CD14-positive monocyte (primary cell): ENCODE measurements around the gene TLK2. TPM values are rescaled to one million over a fixed set of nuclear protein-coding genes. Genes with fewer than 3 reads are reported as not detected.

ENCODE experiments used
- DNase-seq, 3 donors: peaks; one replicate each; pipeline ENCODE4 v3.0.0-alpha.2; 2011 to 2022
- H2AFZ ChIP-seq: 2 replicates; pipeline ENCODE4 v1.6.0; 2012; ENCODE audit warnings: mild to moderate bottlenecking, low read depth, low read length, inconsistent platforms; ENCODE audit not compliant: insufficient read depth, poor library complexity, severe bottlenecking
- H3K27ac ChIP-seq, 2 donors: 1 replicate in 1 of 2; 2 replicates in 1 of 2; pipeline ENCODE4 v1.5.1; 2012 to 2013; ENCODE audit warnings: low read length in 2 of 2, control low read depth in 1 of 2, inconsistent platforms in 1 of 2, low read depth in 1 of 2, mild to moderate bottlenecking in 1 of 2
- H3K27me3 ChIP-seq, 2 donors: one replicate each; pipeline versions ENCODE4 v1.6.0 to v1.6.1; 2011 to 2013; ENCODE audit warnings: low read length in 2 of 2; ENCODE audit not compliant: control insufficient read depth in 2 of 2, insufficient read depth in 2 of 2
- H3K36me3 ChIP-seq, 2 donors: replicated peaks in 1 of 2; 1 replicate in 1 of 2; 2 replicates in 1 of 2; pipeline versions ENCODE4 v1.5.1 to v1.6.1; 2012 to 2013; ENCODE audit warnings: low read length in 2 of 2, control low read depth in 1 of 2, inconsistent platforms in 1 of 2, mild to moderate bottlenecking in 1 of 2; ENCODE audit not compliant: insufficient read depth in 2 of 2, control insufficient read depth in 1 of 2
- H3K4me1 ChIP-seq, 2 donors: 1 replicate in 1 of 2; 2 replicates in 1 of 2; pipeline versions ENCODE4 v1.5.1 to v1.6.1; 2012 to 2013; ENCODE audit warnings: low read length in 2 of 2, control low read depth in 1 of 2, inconsistent platforms in 1 of 2, mild to moderate bottlenecking in 1 of 2, moderate library complexity in 1 of 2; ENCODE audit not compliant: insufficient read depth in 2 of 2, control insufficient read depth in 1 of 2
- H3K4me2 ChIP-seq: replicated peaks from 2 replicates; pipeline ENCODE3; 2012; ENCODE audit warnings: low read length, moderate library complexity, mild to moderate bottlenecking; ENCODE audit not compliant: poor library complexity, severe bottlenecking; ENCODE audit errors: extremely low read depth
- H3K4me3 ChIP-seq, 3 experiments: fragments of 200-600 bp in 1 of 3; sonication (generic) in 1 of 3; replicated peaks in 1 of 3; 1 replicate in 2 of 3; 2 replicates in 1 of 3; pipeline ENCODE4 v1.5.1; 2011 to 2013; ENCODE audit warnings: low read length in 3 of 3, mild to moderate bottlenecking in 3 of 3, control low read depth in 2 of 3, low read depth in 2 of 3, inconsistent platforms in 1 of 3, moderate library complexity in 1 of 3
- H3K79me2 ChIP-seq: 2 replicates; pipeline ENCODE4 v1.6.0; 2012; ENCODE audit warnings: mild to moderate bottlenecking, control low read depth, inconsistent platforms, low read length, moderate library complexity; ENCODE audit not compliant: insufficient read depth
- H3K9ac ChIP-seq: 2 replicates; pipeline ENCODE4 v1.6.0; 2017; ENCODE audit warnings: low read length, mild to moderate bottlenecking; ENCODE audit not compliant: insufficient read depth, poor library complexity, severe bottlenecking
- H3K9me3 ChIP-seq, 2 donors: replicated peaks in 1 of 2; 1 replicate in 1 of 2; 2 replicates in 1 of 2; pipeline versions ENCODE4 v1.5.1 to v1.6.1; 2012 to 2013; ENCODE audit warnings: low read length in 2 of 2, control low read depth in 1 of 2; ENCODE audit not compliant: control insufficient read depth in 1 of 2, insufficient read depth in 1 of 2
- H4K20me1 ChIP-seq: 2 replicates; pipeline ENCODE4 v1.6.0; 2012; ENCODE audit warnings: mild to moderate bottlenecking, low read length, control low read depth, moderate library complexity; ENCODE audit not compliant: insufficient read depth
- H3K27ac Mint-ChIP-seq, 7 donors: one replicate each; pipeline ENCODE4 v1.8.0; 2020; ENCODE audit warnings: mild to moderate bottlenecking in 7 of 7, mixed read lengths in 7 of 7, moderate library complexity in 6 of 7, inconsistent platforms in 2 of 7
- H3K27me3 Mint-ChIP-seq, 3 donors: one replicate each; pipeline ENCODE4 v1.8.0; 2021 to 2022; ENCODE audit warnings: low read depth in 3 of 3, mild to moderate bottlenecking in 3 of 3, mixed read lengths in 3 of 3, moderate library complexity in 3 of 3, inconsistent platforms in 1 of 3
- H3K36me3 Mint-ChIP-seq, 2 donors: one replicate each; pipeline ENCODE4 v1.8.0; 2020; ENCODE audit warnings: mixed read lengths in 2 of 2, inconsistent platforms in 1 of 2, mild to moderate bottlenecking in 1 of 2
- H3K4me1 Mint-ChIP-seq: one replicate; pipeline ENCODE4 v1.8.0; 2020; ENCODE audit warnings: mild to moderate bottlenecking, mixed read lengths
- H3K4me3 Mint-ChIP-seq, 2 donors: one replicate each; pipeline ENCODE4 v1.8.0; 2020; ENCODE audit warnings: mild to moderate bottlenecking in 2 of 2, mixed read lengths in 2 of 2, moderate library complexity in 1 of 2
- H3K9me3 Mint-ChIP-seq, 7 donors: one replicate each; pipeline ENCODE4 v1.8.0; 2020 to 2022; ENCODE audit warnings: mixed read lengths in 7 of 7, mild to moderate bottlenecking in 6 of 7, moderate library complexity in 6 of 7, inconsistent platforms in 2 of 7
- CTCF ChIP-seq: fragments of 200-600 bp; IDR thresholded peaks from one replicate; pipeline ENCODE4 v1.8.0; 2022; ENCODE audit warnings: antibody characterized with exemption, mild to moderate bottlenecking
- WGBS: methylation state at CpG from one replicate; pipeline ENCODE4 v1.1.5; 2013; ENCODE audit warnings: missing lambda C conversion rate; ENCODE audit not compliant: insufficient coverage; 5-methylcytosine and 5-hydroxymethylcytosine counted together
- intact Hi-C, 2 donors: fragments of 100-400 bp; cut with micrococcal nuclease; formaldehyde crosslinking; loops; one replicate each; pipeline versions ENCODE4 v1.15.0 to v1.15.1; 2023
- polyA plus RNA-seq, 3 donors: library from polyadenylated mRNA; depleted of rRNA in 1 of 3; unstranded in 2 of 3; stranded (reverse) in 1 of 3; fragments of 300-500 nt in 2 of 3; fragments of >200 nt in 1 of 3; fragmentation: Illumina TruSeq in 2 of 3; gene quantifications; 1 replicate in 2 of 3; 2 replicates in 1 of 3; pipeline ENCODE4 v1.2.3, GENCODE V29; 2012 to 2021

The TLK2 gene
- polyA plus RNA-seq, 3 donors: 4.0 to 28.2 (median 4.3) TPM

DNA sequence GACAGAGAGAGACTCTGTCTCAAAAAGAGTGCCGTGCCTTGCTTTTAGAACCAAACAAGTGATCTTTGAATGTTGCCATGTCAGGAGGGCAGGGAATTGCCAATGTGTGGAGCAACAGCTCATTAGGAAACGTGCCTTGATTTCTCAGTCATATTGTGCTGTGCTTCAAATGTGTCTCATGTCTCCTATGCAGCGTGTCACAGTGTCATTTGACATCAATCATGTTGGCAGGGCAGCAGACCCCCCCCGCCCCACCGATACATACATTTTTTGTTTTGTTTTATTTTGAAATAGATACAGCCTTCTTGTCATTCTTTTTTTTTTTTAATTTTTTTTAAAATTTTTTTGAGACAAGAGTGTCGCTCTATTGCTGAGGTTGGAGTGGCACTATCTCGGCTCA, 170.9 kb downstream of the TLK2 start:
- Mint-ChIP-seq H3K27me3 (peaks cover 25 to 38% (median 29%) of the 10 kb centered on the region in 3 donors), H3K4me3 (no peak overlapping the region), H3K4me1 (peaks cover 26% of the 10 kb centered on the region), H3K36me3 (no peaks in the 10 kb centered on the region), H3K27ac (no peak overlapping the region), H3K9me3 (peaks cover 0 to 4% (median 0%) of the 10 kb centered on the region in 7 donors)
- no peaks in the 10 kb centered on the region for H3K9me3 ChIP-seq
- H2AFZ ChIP-seq: no peak overlapping the region
- H3K36me3 ChIP-seq: no peaks in the 10 kb centered on the region
- TF ChIP-seq CTCF: no peak
- H3K4me2 ChIP-seq: no peak overlapping the region
- no peaks in the 10 kb centered on the region for H3K79me2 ChIP-seq
- WGBS: 95% methylated on average over 5 of the region's 7 CpGs
- no peaks in the 10 kb centered on the region for H4K20me1 ChIP-seq
- peaks cover 0 to 17% of the 10 kb centered on the region in 2 donors for H3K27me3 ChIP-seq
- H3K4me3 ChIP-seq: no peak overlapping the region
- intact Hi-C loops: no loop called here
- peaks cover 26% of the 10 kb centered on the region in 2 donors for H3K4me1 ChIP-seq
- no peak for DNase-seq
- no peak overlapping the region for H3K27ac ChIP-seq
- H3K9ac ChIP-seq: no peak overlapping the region

DNA sequence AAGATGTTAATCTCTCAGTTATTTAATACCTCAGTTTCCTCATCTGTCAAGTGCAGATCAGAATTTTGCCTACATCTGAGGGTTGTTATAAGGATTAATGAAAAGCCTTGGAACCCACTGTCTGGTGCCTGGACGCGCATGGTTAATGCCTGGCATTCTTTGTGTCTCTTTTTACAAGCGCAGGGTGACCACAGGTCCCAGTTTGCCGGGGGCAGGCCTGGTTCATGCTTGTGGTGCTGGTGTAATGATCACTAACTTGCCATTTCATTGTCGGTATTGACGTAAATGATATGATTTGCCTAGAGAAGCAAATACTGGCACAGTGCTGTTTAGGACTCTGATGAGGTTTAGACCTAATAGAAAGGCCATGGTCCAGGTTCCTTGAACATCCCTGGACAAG, 172.0 kb downstream of the TLK2 start:
- H3K27ac Mint-ChIP-seq: no peak overlapping the region
- intact Hi-C loops: no loop called here
- WGBS: 98% methylated on average over 6 of the region's 6 CpGs

More for the DNA sequence above, 172.0 kb downstream of the TLK2 start:
- no peak for DNase-seq
- Histone ChIP-seq H3K9me3 (no peaks in the 10 kb centered on the region), H3K4me2 (no peak overlapping the region), H3K4me1 (peaks cover 26% of the 10 kb centered on the region in 2 donors), H3K79me2 (no peaks in the 10 kb centered on the region), H3K27me3 (peaks cover 0 to 17% of the 10 kb centered on the region in 2 donors), H4K20me1 (no peaks in the 10 kb centered on the region), H3K4me3 (no peak overlapping the region), H3K27ac (no peak overlapping the region), H3K36me3 (no peaks in the 10 kb centered on the region), H2AFZ (no peak overlapping the region), H3K9ac (no peak overlapping the region)
- Mint-ChIP-seq H3K4me1 (peaks cover 28% of the 10 kb centered on the region), H3K27me3 (peaks cover 26 to 40% (median 29%) of the 10 kb centered on the region in 3 donors), H3K4me3 (no peak overlapping the region), H3K36me3 (no peaks in the 10 kb centered on the region), H3K9me3 (peaks cover 0 to 4% (median 0%) of the 10 kb centered on the region in 7 donors)
- no peak for TF ChIP-seq CTCF
